SKM-1 treated with dmso at 0.1 percent for 144 hours (cell line): ENCODE results near the gene C2orf66.

Experiments used
- DNase-seq: peaks from one replicate; lab custom pipeline; 2025; ENCODE audit not compliant: unreplicated experiment; lab: John Stamatoyannopoulos, UW

Gene C2orf66

GRCh38 chr2:196767101-196767500, 42.1 kb downstream of the C2orf66 start:
- DNase-seq: no peak

DNA sequence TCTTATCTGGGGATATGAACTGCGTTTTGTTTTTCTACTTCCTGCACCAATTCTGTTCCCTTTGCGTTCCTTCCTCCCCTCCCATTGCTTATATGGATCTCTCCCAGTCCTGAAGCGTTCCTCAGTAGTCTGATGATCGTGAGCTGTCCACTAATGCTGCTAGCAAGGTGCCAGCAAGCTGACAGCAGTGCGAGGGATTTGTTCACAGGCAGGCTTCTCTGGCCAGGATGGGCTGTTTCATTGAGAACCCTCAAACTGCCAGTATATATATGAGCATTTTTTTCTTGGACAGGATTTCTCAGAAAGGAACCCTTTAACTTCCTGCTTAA, 49.8 kb downstream of the C2orf66 start:
- no peak for DNase-seq

- no peak for DNase-seq
Measured at GRCh38 chr2:196758474-196759377, 50.4 kb downstream of the C2orf66 start.
